Testis (tissue), 3 donors: ENCODE measurements around the gene AJM1. TPM values are rescaled to one million over a fixed set of nuclear protein-coding genes. Genes with fewer than 3 reads are reported as not detected.

Source experiments
- DNase-seq: peaks from one replicate; pipeline ENCODE4 v3.0.0-alpha.2; 2019
- H3K27ac ChIP-seq, 2 donors: fragments of 200-600 bp; sonication (generic); one replicate each; pipeline ENCODE4 v1.5.1; 2019
- H3K27me3 ChIP-seq: fragments of 200-600 bp; sonication (generic); one replicate; pipeline ENCODE4 v1.5.1; 2019
- H3K36me3 ChIP-seq: fragments of 200-600 bp; sonication (generic); one replicate; pipeline ENCODE4 v1.5.1; 2017; ENCODE audit warnings: low read depth; ENCODE audit errors: missing control alignments
- H3K4me1 ChIP-seq: fragments of 200-600 bp; sonication (generic); one replicate; pipeline ENCODE4 v1.5.1; 2019
- H3K4me3 ChIP-seq, 2 donors: fragments of 200-600 bp; sonication (generic); one replicate each; pipeline ENCODE4 v1.5.1; 2017 to 2019
- H3K9me3 ChIP-seq: fragments of 200-600 bp; sonication (generic); one replicate; pipeline ENCODE4 v1.5.1; 2017
- CTCF ChIP-seq, 3 experiments: fragments of 450-650 bp in 2 of 3; fragments of 200-600 bp in 1 of 3; sonication (generic) in 1 of 3; IDR thresholded peaks; one replicate each; pipeline ENCODE4 v1.5.1; 2016 to 2019; ENCODE audit warnings: antibody characterized with exemption in 3 of 3, mild to moderate bottlenecking in 2 of 3, moderate library complexity in 1 of 3
- POLR2A ChIP-seq: fragments of 450-650 bp; IDR thresholded peaks from one replicate; pipeline ENCODE4 v1.6.1; 2017; ENCODE audit warnings: antibody characterized with exemption, mild to moderate bottlenecking, moderate library complexity
- WGBS, 2 donors: methylation state at CpG; one replicate each; pipeline ENCODE4 v1.1.5; 2018; 5-methylcytosine and 5-hydroxymethylcytosine counted together
- intact Hi-C: fragments of 100-400 bp; cut with DNase I; formaldehyde crosslinking; loops from one replicate; pipeline ENCODE4 v1.15.1; 2023; ENCODE audit warnings: low total_unique reads
- polyA plus RNA-seq: library from polyadenylated mRNA; stranded (reverse); fragments of 350-450 nt; fragmentation: Illumina TruSeq; extraction: RNeasy Lipid Tissue Mini Kit (QIAGEN cat#74804); gene quantifications from one replicate; pipeline ENCODE4 v1.2.3, GENCODE V29; 2014; ENCODE audit warnings: low read depth, low replicate concordance; ENCODE audit not compliant: insufficient read depth
- total RNA-seq, 2 donors: library from RNA; depleted of rRNA; stranded (reverse); fragments of >200 nt; gene quantifications; one replicate each; pipeline ENCODE4 v1.2.3, GENCODE V29; 2016

Gene AJM1
- total and polyA plus RNA-seq, 3 donors from 2014 or later = 4.0 to 24.6 (median 13.1) TPM

DNA sequence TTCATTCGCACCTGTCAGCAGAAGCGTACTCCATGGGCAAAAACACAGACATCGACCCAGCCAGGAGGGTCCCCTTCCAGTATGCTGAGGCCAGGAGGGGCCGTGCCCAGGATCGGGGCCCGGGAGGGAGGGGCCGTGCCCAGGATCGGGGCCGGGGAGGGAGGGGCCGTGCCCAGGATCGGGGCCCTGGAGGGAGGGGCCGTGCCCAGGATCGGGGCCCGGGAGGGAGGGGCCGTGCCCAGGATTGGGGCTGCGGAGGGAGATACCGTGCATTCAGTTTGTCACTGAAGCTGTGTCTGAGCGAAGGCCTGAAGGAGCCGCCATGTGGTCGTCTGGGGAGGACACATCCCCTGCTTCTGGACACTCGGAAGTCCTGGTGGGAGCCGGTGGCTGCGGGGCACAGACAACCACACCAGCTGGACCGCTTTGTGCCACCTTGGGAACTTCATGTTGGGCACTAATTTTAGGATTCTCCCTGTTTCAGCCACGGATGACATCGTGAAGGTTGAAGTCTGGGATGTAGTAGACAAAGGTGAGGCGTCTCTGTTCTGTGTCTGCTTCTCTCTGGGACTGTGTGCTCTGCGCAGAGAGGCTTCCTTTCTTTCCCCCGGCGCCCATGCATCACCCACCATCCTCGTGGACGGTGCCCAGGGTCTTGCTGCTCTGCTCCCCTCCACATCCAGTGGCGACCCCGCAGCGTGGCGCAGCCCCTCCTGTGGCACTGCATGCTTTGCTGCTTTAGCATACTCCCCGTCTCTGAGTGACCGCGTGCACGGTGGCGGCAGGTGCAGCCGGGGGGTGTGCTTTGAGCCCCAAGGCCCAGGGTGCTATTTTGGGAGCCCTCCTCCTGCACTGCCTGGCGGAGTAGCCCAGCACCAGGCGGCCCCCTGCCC, 16.7 kb upstream of the AJM1 start:
- peaks cover 6% of the 10 kb centered on the region for H3K4me1 ChIP-seq
- WGBS, 2 donors = 90 to 91% methylated on average over 39 to 42 of the region's 44 CpGs
- DNase-seq = no peak

GRCh38 chr9:136826188-136826541, 16.1 kb upstream of the AJM1 start:
- no peaks in the 10 kb centered on the region for H3K9me3 ChIP-seq
- no peak for TF ChIP-seq POLR2A
- TF ChIP-seq CTCF (IDR thresholded peaks at IDR 0.05) = no peak
- no peaks in the 10 kb centered on the region for H3K27me3 ChIP-seq
- WGBS, 2 donors = 86 to 100% methylated on average over 1 to 16 of the region's 17 CpGs
- peaks cover under 1% of the 10 kb centered on the region for H3K4me1 ChIP-seq
- intact Hi-C loops = no loop called here
- H3K36me3 ChIP-seq = no peaks in the 10 kb centered on the region
- H3K27ac ChIP-seq = no peak overlapping the region
- no peak for DNase-seq
- H3K4me3 ChIP-seq = no peak overlapping the region

More for the DNA sequence above, 16.7 kb upstream of the AJM1 start:
- intact Hi-C loops = no loop called here
- H3K27me3 ChIP-seq = no peaks in the 10 kb centered on the region
- H3K27ac ChIP-seq = no peak overlapping the region
- H3K4me3 ChIP-seq = no peak overlapping the region
- no peak for TF ChIP-seq CTCF (IDR thresholded peaks at IDR 0.05)
- TF ChIP-seq POLR2A = no peak
- no peaks in the 10 kb centered on the region for H3K9me3 ChIP-seq
- H3K36me3 ChIP-seq = no peaks in the 10 kb centered on the region

GRCh38 chr9:136826703-136827582, 15.3 kb upstream of the AJM1 start:
- H3K27me3 ChIP-seq = no peaks in the 10 kb centered on the region
- intact Hi-C loops = no loop called here
- H3K4me3 ChIP-seq = no peak overlapping the region
- no peak for DNase-seq
- H3K36me3 ChIP-seq = no peaks in the 10 kb centered on the region
- H3K9me3 ChIP-seq = no peaks in the 10 kb centered on the region
- WGBS, 2 donors = 92 to 94% methylated on average over 8 to 24 of the region's 24 CpGs
- TF ChIP-seq POLR2A (no peak), CTCF (IDR thresholded peaks at IDR 0.05) (no peak)
- H3K4me1 ChIP-seq = no peaks in the 10 kb centered on the region
- H3K27ac ChIP-seq = no peak overlapping the region

- Histone ChIP-seq H3K4me3 (no peak overlapping the region), H3K36me3 (no peaks in the 10 kb centered on the region), H3K27ac (no peak overlapping the region), H3K27me3 (no peaks in the 10 kb centered on the region), H3K9me3 (no peaks in the 10 kb centered on the region), H3K4me1 (no peaks in the 10 kb centered on the region)
- 87 to 95% methylated on average over 11 to 14 of the region's 14 CpGs for WGBS, 2 donors
- no peak for DNase-seq
- intact Hi-C loops = no loop called here
- no peak for TF ChIP-seq CTCF (IDR thresholded peaks at IDR 0.05)
- TF ChIP-seq POLR2A = no peak
Observed at GRCh38 chr9:136827794-136828473, 14.3 kb upstream of the AJM1 start.
